IPS-18c (cell line): ENCODE data around the gene USH2A.

Experiments
- H3K4me3 ChIP-seq: 2 replicates; pipeline ENCODE4 v1.7.0; 2013; ENCODE audit warnings: low read depth, mild to moderate bottlenecking, low read length, moderate library complexity; ENCODE audit not compliant: insufficient read depth
- H3K9me3 ChIP-seq: one replicate; pipeline ENCODE4 v1.6.1; 2013; ENCODE audit warnings: mild to moderate bottlenecking, low read length, moderate library complexity; ENCODE audit not compliant: control insufficient read depth, insufficient read depth

USH2A gene

GRCh38 chr1:215899901-215900300 is 523.3 kb downstream of the USH2A start:
- Histone ChIP-seq H3K9me3 (no peaks in the 10 kb centered on the region), H3K4me3 (no peak overlapping the region)

GRCh38 chr1:215895893-215896292 is 527.4 kb downstream of the USH2A start:
- H3K4me3 ChIP-seq, result no peak overlapping the region
- H3K9me3 ChIP-seq, result no peaks in the 10 kb centered on the region

- H3K9me3 ChIP-seq, result no peaks in the 10 kb centered on the region
- no peak overlapping the region for H3K4me3 ChIP-seq
These were observed 528.0 kb downstream of the USH2A start for GRCh38 chr1:215895276-215895675.

GRCh38 chr1:215894617-215895016 is 528.6 kb downstream of the USH2A start:
- Histone ChIP-seq H3K4me3 (no peak overlapping the region), H3K9me3 (no peaks in the 10 kb centered on the region)

GRCh38 chr1:215891266-215892057 is 531.8 kb downstream of the USH2A start:
- Histone ChIP-seq H3K4me3 (no peak overlapping the region), H3K9me3 (no peaks in the 10 kb centered on the region)

- no peaks in the 10 kb centered on the region for H3K9me3 ChIP-seq
- H3K4me3 ChIP-seq, result no peak overlapping the region
These were observed 532.8 kb downstream of the USH2A start for GRCh38 chr1:215890438-215890837.

GRCh38 chr1:215889871-215890270 is 533.4 kb downstream of the USH2A start:
- Histone ChIP-seq H3K9me3 (no peaks in the 10 kb centered on the region), H3K4me3 (no peak overlapping the region)

GRCh38 chr1:215888159-215888558 is 535.1 kb downstream of the USH2A start:
- H3K9me3 ChIP-seq, result no peaks in the 10 kb centered on the region

GRCh38 chr1:215887627-215888026 is 535.6 kb downstream of the USH2A start:
- H3K4me3 ChIP-seq, result no peak overlapping the region
- no peaks in the 10 kb centered on the region for H3K9me3 ChIP-seq

More at GRCh38 chr1:215888159-215888558, 535.1 kb downstream of the USH2A start:
- H3K4me3 ChIP-seq, result no peak overlapping the region

GRCh38 chr1:215883004-215883403 is 540.2 kb downstream of the USH2A start:
- H3K9me3 ChIP-seq, result no peaks in the 10 kb centered on the region
- no peak overlapping the region for H3K4me3 ChIP-seq

- Histone ChIP-seq H3K9me3 (no peaks in the 10 kb centered on the region), H3K4me3 (no peak overlapping the region)
These were observed 544.4 kb downstream of the USH2A start for GRCh38 chr1:215878843-215879242.

GRCh38 chr1:215878128-215878527 is 545.1 kb downstream of the USH2A start:
- Histone ChIP-seq H3K4me3 (no peak overlapping the region), H3K9me3 (no peaks in the 10 kb centered on the region)

- Histone ChIP-seq H3K4me3 (no peak overlapping the region), H3K9me3 (no peaks in the 10 kb centered on the region)
These were observed 545.7 kb downstream of the USH2A start for GRCh38 chr1:215877452-215877951.

GRCh38 chr1:215875712-215876111 is 547.5 kb downstream of the USH2A start:
- Histone ChIP-seq H3K9me3 (no peaks in the 10 kb centered on the region), H3K4me3 (no peak overlapping the region)

- Histone ChIP-seq H3K4me3 (no peak overlapping the region), H3K9me3 (no peaks in the 10 kb centered on the region)
These were observed 548.0 kb downstream of the USH2A start for GRCh38 chr1:215875236-215875635.

GRCh38 chr1:215872658-215873057 is 550.6 kb downstream of the USH2A start:
- Histone ChIP-seq H3K9me3 (no peaks in the 10 kb centered on the region), H3K4me3 (no peak overlapping the region)

GRCh38 chr1:215868500-215868899 is 554.7 kb downstream of the USH2A start:
- H3K4me3 ChIP-seq, result no peak overlapping the region
- H3K9me3 ChIP-seq, result no peaks in the 10 kb centered on the region

- Histone ChIP-seq H3K4me3 (no peak overlapping the region), H3K9me3 (no peaks in the 10 kb centered on the region)
These were observed 558.2 kb downstream of the USH2A start for GRCh38 chr1:215865060-215865459.

- Histone ChIP-seq H3K9me3 (no peaks in the 10 kb centered on the region), H3K4me3 (no peak overlapping the region)
These were observed 559.5 kb downstream of the USH2A start for GRCh38 chr1:215863796-215864195.
